K562 (cell line): ENCODE data around the gene PCSK7. TPM values are rescaled to one million over a fixed set of nuclear protein-coding genes. Genes with fewer than 3 reads are reported as not detected.

Experiments
- ATAC-seq: fragments of 200-7000 bp; cut with Tn5 transposase; 3 replicates; pipeline ENCODE4 v1.9.1; 2020; ENCODE audit warnings: moderate library complexity
- BruUV-seq: library from RNA; stranded (reverse); fragments of 400-500 nt; replicated peaks from 2 replicates; lab custom pipeline; 2021; lab: Mats Ljungman, UMichigan
- CTCF ChIA-PET: fragments of 300-600 bp; formaldehyde crosslinking; extraction: SDS; loops from one replicate; lab custom pipeline; 2021; ENCODE audit warnings: low intra/inter-chr PET ratio; lab: Yijun Ruan, JAX
- POLR2A ChIA-PET: fragments of 300-600, 350-650 bp; sonication (Branson Sonifier 250); formaldehyde crosslinking; extraction: SDS; loops from one replicate; lab custom pipeline; 2021; ENCODE audit warnings: antibody characterized with exemption, inconsistent platforms; lab: Yijun Ruan, JAX
- DNase-seq, 4 experiments: peaks; one replicate each; pipeline versions ENCODE4 v3.0.0 to v3.0.0-alpha.2; 2011 to 2018; ENCODE audit warnings: low spot score in 3 of 4, mixed read lengths in 3 of 4; ENCODE audit errors: extremely low read depth in 1 of 4
- FAIRE-seq: peaks from 2 replicates; lab custom pipeline; 2011; peaks lifted over from hg19 to GRCh38; lab: Jason Lieb, UNC
- H2AFZ ChIP-seq: 2 replicates; pipeline ENCODE4 v1.6.0; 2011; ENCODE audit warnings: low read depth, low read length, control low read depth, inconsistent platforms
- H3K27ac ChIP-seq: fragments of 200-600 bp; 3 replicates; pipeline ENCODE4 v1.8.0; 2011; ENCODE audit warnings: low read depth, mild to moderate bottlenecking, control low read depth, inconsistent platforms, low read length, moderate library complexity, mixed read lengths; ENCODE audit errors: extremely low read depth
- H3K27me3 ChIP-seq, 2 experiments: fragments of 300-600 bp in 1 of 2; 2 replicates in 1 of 2; 3 replicates in 1 of 2; pipeline versions ENCODE4 v1.6.0 to v1.8.0; 2011; ENCODE audit warnings: inconsistent platforms in 2 of 2, low read length in 2 of 2, mild to moderate bottlenecking in 1 of 2, mixed read lengths in 1 of 2, moderate library complexity in 1 of 2; ENCODE audit not compliant: control insufficient read depth in 2 of 2, insufficient read depth in 2 of 2
- H3K36me3 ChIP-seq: fragments of 300-600 bp; 3 replicates; pipeline ENCODE4 v1.8.0; 2011; ENCODE audit warnings: mild to moderate bottlenecking, low read length, inconsistent platforms; ENCODE audit not compliant: control insufficient read depth, insufficient read depth
- H3K4me1 ChIP-seq, 2 experiments: fragments of 200-600 bp in 1 of 2; replicated peaks in 1 of 2; 2 replicates in 1 of 2; 3 replicates in 1 of 2; pipeline versions ENCODE4 v1.5.1 to v1.8.0; 2011; ENCODE audit warnings: inconsistent platforms in 2 of 2, low read length in 2 of 2, mild to moderate bottlenecking in 1 of 2, mixed read lengths in 1 of 2, moderate library complexity in 1 of 2; ENCODE audit not compliant: control insufficient read depth in 2 of 2, insufficient read depth in 2 of 2
- H3K4me2 ChIP-seq: 2 replicates; pipeline ENCODE4 v1.6.1; 2011; ENCODE audit warnings: low read length, control low read depth, inconsistent platforms, mixed read lengths; ENCODE audit not compliant: insufficient read depth
- H3K4me3 ChIP-seq: fragments of 200-600 bp; sonication (generic), shearing (Covaris generic); 2 replicates; pipeline ENCODE4 v1.5.1; 2016; ENCODE audit warnings: control low read depth, inconsistent platforms
- H3K79me2 ChIP-seq: fragments of 200-600 bp; 3 replicates; pipeline ENCODE4 v1.8.0; 2011; ENCODE audit warnings: low read length, inconsistent platforms; ENCODE audit not compliant: control insufficient read depth, insufficient read depth
- H3K9ac ChIP-seq, 2 experiments: 2 replicates each; pipeline versions ENCODE4 v1.6.0 to v1.6.1; 2011; ENCODE audit warnings: low read depth in 2 of 2, low read length in 2 of 2, control low read depth in 1 of 2, inconsistent platforms in 1 of 2, mild to moderate bottlenecking in 1 of 2, mixed read lengths in 1 of 2; ENCODE audit not compliant: insufficient read depth in 1 of 2
- H3K9me1 ChIP-seq: one replicate; pipeline ENCODE4 v1.6.0; 2011; ENCODE audit warnings: inconsistent platforms, mild to moderate bottlenecking, low read length, moderate library complexity; ENCODE audit not compliant: control insufficient read depth, insufficient read depth
- H3K9me3 ChIP-seq: replicated peaks from 2 replicates; pipeline ENCODE4 v1.5.1; 2011; ENCODE audit warnings: low read depth, low read length, inconsistent platforms; ENCODE audit not compliant: control insufficient read depth, insufficient read depth
- H4K20me1 ChIP-seq: replicated peaks from 2 replicates; pipeline ENCODE4 v1.6.1; 2011; ENCODE audit warnings: low read length, inconsistent platforms, mixed read lengths; ENCODE audit not compliant: control insufficient read depth, insufficient read depth
- WGBS: fragments of 100-300 bp; shearing (Covaris generic); methylation state at CpG from one replicate; pipeline ENCODE4 v1.1.6; 2016; ENCODE audit warnings: low coverage, mixed read lengths; ENCODE audit not compliant: insufficient coverage; ENCODE audit errors: missing lambda C conversion rate; 5-methylcytosine and 5-hydroxymethylcytosine counted together
- in situ Hi-C: fragments of 300-500 bp; cut with MboI; formaldehyde crosslinking; loops from 4 replicates; pipeline ENCODE4 v1.15.0; 2018; ENCODE audit warnings: inconsistent platforms, mixed read lengths
- intact Hi-C: fragments of 100-400 bp; cut with micrococcal nuclease; formaldehyde crosslinking; loops from 2 replicates; pipeline ENCODE4 v1.14.2; 2022
- polyA plus RNA-seq, 8 experiments: library from polyadenylated mRNA; depleted of rRNA in 4 of 8; stranded (reverse) in 5 of 8; unstranded in 3 of 8; fragments of >200 nt; fragmentation: Nextera tagmentation in 2 of 8; fragmentation: Illumina TruSeq in 1 of 8; extraction: Ambion mirVana in 2 of 8; extraction: Trizol in 1 of 8; gene quantifications; 2 replicates each; pipeline versions ENCODE4 v1.2.1 to v1.2.3, GENCODE V29; 2011 to 2014; ENCODE audit warnings: inconsistent platforms in 1 of 8, missing spikeins in 1 of 8
- total RNA-seq, 7 experiments: library from RNA; depleted of rRNA in 6 of 7; stranded (reverse); fragments of >200 nt in 6 of 7; fragmentation: Illumina TruSeq in 2 of 7; extraction: Trizol in 2 of 7; gene quantifications; 2 replicates each; pipeline versions ENCODE4 v1.2.1 to v1.2.3, GENCODE V29; 2011 to 2021; ENCODE audit warnings: low replicate concordance in 1 of 7
- TF ChIP-seq, protein P1 (sequence below): fragments of 250-450 bp; sonication (Bioruptor Pico); IDR thresholded peaks from 2 replicates; pipeline ENCODE4 v1.9.0; 2021; ENCODE audit warnings: mild to moderate bottlenecking

Gene PCSK7
- total and polyA plus RNA-seq, 9 of the 15 experiments (the other 6 are each of a cell fraction or from before 2014, with no cell fraction given): 3.1 to 29.2 (median 15.6) TPM

DNA sequence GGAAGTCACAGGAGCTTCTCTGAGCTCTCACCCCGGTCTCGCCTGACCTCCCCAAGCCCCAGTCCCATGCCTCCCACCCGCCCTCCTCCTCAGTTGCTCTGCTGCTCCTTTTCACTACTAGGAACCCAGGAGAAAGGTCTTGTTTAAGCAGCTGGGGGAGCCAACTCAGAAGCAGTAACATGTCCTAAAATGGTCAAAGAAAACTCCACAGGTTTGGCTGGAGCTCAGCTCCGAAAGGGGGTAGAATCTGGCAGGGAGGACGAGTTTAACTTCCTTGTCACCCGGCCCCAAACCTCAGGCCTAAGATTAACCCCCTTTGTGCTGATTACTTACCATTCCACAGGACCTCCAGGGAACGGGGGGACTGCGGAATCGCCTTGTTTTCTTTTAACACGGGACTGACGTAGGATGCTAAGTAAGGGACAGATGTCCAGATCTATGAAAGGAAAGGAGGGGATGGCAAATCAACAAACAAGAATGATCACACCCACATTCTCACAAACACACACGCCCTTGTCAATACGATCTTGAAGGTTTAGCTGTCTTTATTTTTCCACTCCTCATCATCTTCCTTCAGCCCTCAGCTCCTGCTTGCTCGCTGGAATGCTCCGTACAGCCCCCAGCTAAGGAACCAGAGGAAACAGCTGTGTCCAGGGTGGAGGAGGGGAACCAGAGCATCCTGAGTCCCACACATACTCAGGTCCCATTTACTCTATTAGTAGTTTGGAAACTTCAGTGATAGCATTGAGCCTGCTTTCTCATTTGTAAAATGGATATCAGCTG is 13.5 kb downstream of the PCSK7 start:
- Histone ChIP-seq H3K9ac (peak overlapping the region in 1 of 2 experiments; percentile 22; a peak in 1 of 4 replicates), H3K4me3 (no peak overlapping the region), H3K27ac (no peak overlapping the region), H3K4me2 (no peak overlapping the region), H3K36me3 (peaks cover 70% of the 10 kb centered on the region), H3K4me1 (peaks cover 30 to 34% of the 10 kb centered on the region in 2 experiments; a peak in 4 of 5 replicates), H3K9me1 (peaks cover 4% of the 10 kb centered on the region), H3K79me2 (no peaks in the 10 kb centered on the region), H4K20me1 (no peaks in the 10 kb centered on the region), H3K9me3 (no peaks in the 10 kb centered on the region), H2AFZ (no peak overlapping the region), H3K27me3 (no peaks in the 10 kb centered on the region)
- ChIA-PET CTCF (no interaction called here), POLR2A (interaction anchor here (0.6 to 1.1 kb wide), 2 partner anchors 13 to 16 kb away, joined by 3 read pairs; no protein-coding TSS in a partner anchor)
- no peak for ATAC-seq
- intact Hi-C loops: no loop called here
- no TSS peak for BruUV-seq
- in situ Hi-C loops: no loop called here
- 90% methylated on average over 12 of the region's 15 CpGs for WGBS
- DNase-seq: no peak
- FAIRE-seq: no peak
- TF ChIP-seq, protein P1, sequence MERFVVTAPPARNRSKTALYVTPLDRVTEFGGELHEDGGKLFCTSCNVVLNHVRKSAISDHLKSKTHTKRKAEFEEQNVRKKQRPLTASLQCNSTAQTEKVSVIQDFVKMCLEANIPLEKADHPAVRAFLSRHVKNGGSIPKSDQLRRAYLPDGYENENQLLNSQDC (CRISPR knock-in tag): no peak
